A172 (cell line): ENCODE results near the gene FCGR2B. TPM values are rescaled to one million over a fixed set of nuclear protein-coding genes. Genes with fewer than 3 reads are reported as not detected.

Experiments used
- total RNA-seq: library from RNA; depleted of rRNA; stranded (reverse); fragments of >200 nt; shearing (Covaris generic); gene quantifications from 2 replicates; pipeline ENCODE4 v1.2.3, GENCODE V29; 2014; rRNA removed

The FCGR2B gene
- total RNA-seq, 1 experiment from 2014 or later: not detected

Other genes starting within 250 kb of the FCGR2B start
- 0.40 and 0.98 TPM in 2 replicates for gene FCGR2A, start 157.7 kb upstream of the FCGR2B start, total RNA-seq
- gene HSPA6, start 138.6 kb upstream of the FCGR2B start, total RNA-seq: 1.2 and 1.7 TPM in 2 replicates
- not detected in 2 replicates for gene FCGR3A, start 113.3 kb upstream of the FCGR2B start, total RNA-seq
- gene FCGR3B, start 32.0 kb upstream of the FCGR2B start, total RNA-seq: not detected in 2 replicates
- gene FCRLA, start 44.1 kb downstream of the FCGR2B start, total RNA-seq: 0.09 and 0.43 TPM in 2 replicates
- gene FCRLB, start 58.4 kb downstream of the FCGR2B start, total RNA-seq: 2.7 and 3.1 TPM in 2 replicates
- gene DUSP12, start 86.6 kb downstream of the FCGR2B start, total RNA-seq: 85.8 and 116 TPM in 2 replicates
- gene ATF6, start 103.2 kb downstream of the FCGR2B start, total RNA-seq: 32.8 and 35.0 TPM in 2 replicates